WI38 (cell line): Measurements from ENCODE around the gene RSPRY1.
"Not testable (repeated sequence)": the region's sequence is repeated elsewhere in the genome, so short reads cannot be mapped to it uniquely, and the experiment has no call there.

Experiments used
- H3K4me3 ChIP-seq: 2 replicates; pipeline ENCODE4 v1.5.1; 2011; ENCODE audit warnings: low read depth, mild to moderate bottlenecking, control low read depth, low read length
- TF ChIP-seq, protein P1 (sequence below): IDR thresholded peaks from 2 replicates; pipeline ENCODE4 v1.5.1; 2012; ENCODE audit warnings: low read depth, mild to moderate bottlenecking, control low read depth, low read length

RSPRY1 gene

DNA sequence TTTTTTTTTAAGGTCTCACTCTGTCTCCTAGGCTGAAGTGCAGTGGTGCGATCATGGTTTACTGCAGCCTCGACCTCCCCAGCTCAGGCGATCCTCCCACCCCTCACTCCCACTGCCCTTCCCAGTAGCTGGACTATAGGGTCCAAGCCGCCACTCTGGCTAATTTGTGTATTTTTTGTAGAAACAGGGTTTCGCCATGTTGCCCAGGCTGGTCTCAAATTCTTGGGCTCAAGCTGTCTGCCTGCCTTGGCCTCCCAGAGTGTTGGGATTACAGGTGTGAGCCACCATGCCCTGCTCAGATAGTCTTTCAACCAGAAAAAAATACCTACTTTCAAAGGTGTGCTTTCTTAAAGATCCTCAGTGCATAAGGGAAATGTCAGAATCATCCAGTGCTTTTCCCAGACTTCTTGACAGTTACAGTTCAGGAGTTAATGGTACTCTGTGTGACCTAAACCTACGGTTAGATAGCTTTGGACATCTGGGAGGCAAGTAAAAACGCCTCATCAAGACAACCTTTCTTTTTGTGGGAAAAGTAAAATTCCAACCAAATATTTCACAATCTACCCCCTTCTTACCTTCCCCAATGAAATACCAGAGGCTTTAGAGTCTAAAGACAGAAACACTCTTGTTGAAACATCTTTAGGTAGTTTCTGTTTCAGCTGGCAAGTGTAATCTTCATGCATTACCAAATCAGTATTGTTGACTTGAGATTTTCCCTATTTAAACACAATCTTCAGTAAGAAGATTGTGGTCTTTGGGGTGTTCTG, 6.8 kb downstream of the RSPRY1 start:
- TF ChIP-seq, protein P1, sequence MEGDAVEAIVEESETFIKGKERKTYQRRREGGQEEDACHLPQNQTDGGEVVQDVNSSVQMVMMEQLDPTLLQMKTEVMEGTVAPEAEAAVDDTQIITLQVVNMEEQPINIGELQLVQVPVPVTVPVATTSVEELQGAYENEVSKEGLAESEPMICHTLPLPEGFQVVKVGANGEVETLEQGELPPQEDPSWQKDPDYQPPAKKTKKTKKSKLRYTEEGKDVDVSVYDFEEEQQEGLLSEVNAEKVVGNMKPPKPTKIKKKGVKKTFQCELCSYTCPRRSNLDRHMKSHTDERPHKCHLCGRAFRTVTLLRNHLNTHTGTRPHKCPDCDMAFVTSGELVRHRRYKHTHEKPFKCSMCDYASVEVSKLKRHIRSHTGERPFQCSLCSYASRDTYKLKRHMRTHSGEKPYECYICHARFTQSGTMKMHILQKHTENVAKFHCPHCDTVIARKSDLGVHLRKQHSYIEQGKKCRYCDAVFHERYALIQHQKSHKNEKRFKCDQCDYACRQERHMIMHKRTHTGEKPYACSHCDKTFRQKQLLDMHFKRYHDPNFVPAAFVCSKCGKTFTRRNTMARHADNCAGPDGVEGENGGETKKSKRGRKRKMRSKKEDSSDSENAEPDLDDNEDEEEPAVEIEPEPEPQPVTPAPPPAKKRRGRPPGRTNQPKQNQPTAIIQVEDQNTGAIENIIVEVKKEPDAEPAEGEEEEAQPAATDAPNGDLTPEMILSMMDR, result no peak
- peak overlapping the region; percentile 1; the same call in 1 of the 2 replicates for H3K4me3 ChIP-seq

DNA sequence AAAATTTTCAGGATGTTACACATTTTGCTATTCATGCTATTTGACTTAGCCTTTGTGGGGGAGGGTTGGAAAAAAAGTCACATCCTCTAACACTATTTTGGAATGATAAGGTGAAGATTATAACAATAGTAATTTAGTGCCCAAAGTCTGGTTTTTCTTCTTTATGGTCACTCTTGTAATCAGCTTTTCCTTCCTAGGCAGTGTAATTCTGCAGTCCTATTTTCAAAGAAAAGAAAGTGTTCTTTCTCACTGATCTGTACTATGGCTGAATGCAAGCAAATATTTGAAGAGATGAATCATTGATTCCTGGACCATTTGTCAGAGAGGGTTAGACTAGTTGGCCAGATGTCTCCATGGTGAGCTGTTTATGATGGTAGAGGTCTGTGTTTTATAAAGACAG, 8.4 kb downstream of the RSPRY1 start:
- H3K4me3 ChIP-seq, result peak overlapping the region; percentile 14; the same call in 1 of the 2 replicates
- TF ChIP-seq, protein P1, result no peak

DNA sequence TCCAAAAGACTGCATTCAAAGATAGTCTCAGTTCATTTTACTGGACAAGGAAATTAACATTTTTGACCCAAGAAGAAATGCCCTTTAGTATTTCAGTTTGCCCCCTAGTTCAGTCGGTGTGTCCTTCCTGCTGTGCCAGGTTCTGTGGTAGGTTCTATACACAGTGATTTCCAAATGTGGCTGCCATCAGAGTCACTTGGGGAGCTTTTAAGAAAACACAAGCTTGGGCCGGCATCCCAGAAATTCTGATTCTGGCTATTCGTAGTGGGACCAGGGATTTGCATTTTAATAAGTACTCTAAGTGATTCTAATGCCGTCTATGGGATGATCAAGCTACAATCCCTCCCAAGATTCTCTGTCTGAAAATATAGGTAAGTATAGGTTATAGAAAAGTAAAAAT, 10.2 kb downstream of the RSPRY1 start:
- TF ChIP-seq, protein P1, result no peak
- no peak overlapping the region for H3K4me3 ChIP-seq

DNA sequence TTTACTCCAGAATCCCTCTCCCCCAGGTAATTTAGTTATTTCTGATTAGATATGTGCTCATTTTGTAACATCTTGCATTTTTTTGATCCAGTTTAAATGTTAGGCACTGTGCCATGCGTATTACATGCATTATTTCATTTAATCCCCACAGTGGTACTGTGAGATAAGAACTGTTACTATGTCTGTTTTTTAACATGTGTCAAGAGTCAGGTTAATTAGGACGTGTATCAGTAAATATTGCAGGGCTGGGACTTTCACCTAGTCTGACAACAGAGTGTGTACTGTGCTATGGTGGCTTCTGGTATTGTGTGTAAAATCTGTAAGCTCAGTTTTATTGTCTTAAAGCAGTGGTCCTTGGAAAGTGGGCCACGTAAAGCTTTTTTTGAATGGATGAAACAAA, 10.6 kb downstream of the RSPRY1 start:
- TF ChIP-seq, protein P1, result no peak

DNA sequence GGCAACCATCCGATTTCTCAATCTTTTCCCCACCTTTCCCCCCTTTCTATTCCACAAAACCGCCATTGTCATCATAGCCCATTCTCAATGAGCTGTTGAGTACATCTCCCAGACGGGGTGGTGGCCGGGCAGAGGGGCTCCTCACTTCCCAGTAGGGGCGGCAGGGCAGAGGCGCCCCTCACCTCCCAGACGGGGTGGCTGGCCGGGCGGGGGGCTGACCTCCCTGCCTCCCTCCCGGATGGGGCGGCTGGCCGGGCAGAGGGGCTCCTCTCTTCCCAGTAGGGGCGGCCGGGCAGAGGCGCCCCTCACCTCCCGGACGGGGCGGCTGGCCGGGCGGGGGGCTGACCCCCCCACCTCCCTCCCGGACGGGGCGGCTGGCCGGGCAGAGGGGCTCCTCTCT, 14.2 kb downstream of the RSPRY1 start:
- not testable (repeated sequence) for H3K4me3 ChIP-seq

More for the DNA sequence above, 10.6 kb downstream of the RSPRY1 start:
- no peak overlapping the region for H3K4me3 ChIP-seq

DNA sequence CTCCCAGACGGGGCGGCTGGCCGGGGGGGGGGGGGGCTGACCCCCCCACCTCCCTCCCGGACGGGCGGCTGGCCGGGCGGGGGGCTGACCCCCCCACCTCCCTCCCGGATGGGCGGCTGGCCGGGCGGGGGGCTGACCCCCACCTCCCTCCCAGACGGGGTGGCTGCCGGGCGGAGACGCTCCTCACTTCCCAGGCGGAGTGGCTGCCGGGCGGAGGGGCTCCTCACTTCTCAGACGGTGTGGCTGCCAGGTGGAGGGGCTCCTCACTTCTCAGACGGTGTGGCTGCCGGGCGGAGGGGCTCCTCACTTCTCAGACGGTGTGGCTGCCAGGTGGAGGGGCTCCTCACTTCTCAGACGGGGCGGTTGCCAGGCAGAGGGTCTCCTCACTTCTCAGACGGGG, 14.8 kb downstream of the RSPRY1 start:
- not testable (repeated sequence) for H3K4me3 ChIP-seq

DNA sequence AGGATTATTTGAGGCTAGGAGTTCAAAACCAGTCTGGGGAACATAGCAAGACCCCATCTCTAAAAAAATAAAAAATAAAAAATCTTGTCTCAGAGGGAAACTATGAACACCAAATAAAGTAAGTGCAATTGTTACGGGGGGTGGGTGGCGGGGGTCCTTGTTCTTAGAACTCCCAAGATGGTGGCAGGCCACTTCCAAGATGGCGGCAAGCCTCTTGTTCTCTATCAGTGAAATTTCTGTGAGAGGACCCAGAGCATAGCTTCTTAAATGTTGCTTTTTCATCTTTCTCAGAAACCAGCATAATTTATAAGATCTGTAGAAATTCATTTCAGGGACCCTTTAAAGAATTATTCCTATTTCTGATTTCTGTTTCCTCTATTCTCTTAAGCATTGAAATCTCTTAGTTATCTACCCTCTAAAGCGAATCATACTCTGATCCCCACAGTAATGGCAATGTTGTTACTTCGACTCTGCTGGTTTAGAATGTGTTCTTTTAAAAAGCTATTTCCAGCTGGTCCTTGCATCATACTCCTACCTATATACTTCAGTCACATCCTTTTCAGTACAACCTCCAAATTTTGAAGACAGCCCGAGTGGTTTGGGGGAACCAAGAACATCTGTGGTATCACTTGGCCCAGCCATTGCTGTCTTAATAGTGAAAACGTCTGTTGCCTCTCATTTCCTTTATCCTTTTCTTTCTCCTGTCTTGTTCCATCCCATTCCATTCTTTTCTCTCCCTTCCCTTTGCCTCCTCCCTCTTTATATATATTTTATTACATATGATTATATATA, 16.2 kb downstream of the RSPRY1 start:
- TF ChIP-seq, protein P1, result no peak
- H3K4me3 ChIP-seq, result no peak overlapping the region

DNA sequence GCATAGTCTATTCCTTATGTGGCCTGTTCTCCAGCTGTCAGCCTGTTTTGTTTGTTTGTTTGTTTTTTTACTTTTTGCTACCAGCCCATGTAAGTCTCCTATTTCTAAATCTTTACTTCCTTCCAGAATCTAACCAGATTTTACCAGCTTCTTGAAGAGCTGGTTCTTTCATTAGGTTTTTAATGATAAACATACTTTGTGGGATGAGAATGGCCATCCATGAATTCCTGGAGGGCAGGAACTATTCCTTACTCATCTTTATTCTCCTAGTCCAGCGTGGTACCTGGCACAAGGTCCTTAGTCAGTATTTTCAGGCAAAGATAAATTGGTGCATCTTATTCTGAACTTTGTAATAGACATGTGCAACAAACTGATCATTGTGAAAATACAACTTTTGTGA, 17.3 kb downstream of the RSPRY1 start:
- TF ChIP-seq, protein P1, result no peak
- H3K4me3 ChIP-seq, result no peak overlapping the region
